ENCODE data around the gene IGFBP7. TPM values are rescaled to one million over a fixed set of nuclear protein-coding genes. Genes with fewer than 3 reads are reported as not detected.
A peak's percentile ranks its signal among the peaks of the same experiment; 100 is the strongest.

The IGFBP7 gene
- total and polyA plus RNA-seq, 4 donors = 60.5 to 216 (median 205) TPM

DNA sequence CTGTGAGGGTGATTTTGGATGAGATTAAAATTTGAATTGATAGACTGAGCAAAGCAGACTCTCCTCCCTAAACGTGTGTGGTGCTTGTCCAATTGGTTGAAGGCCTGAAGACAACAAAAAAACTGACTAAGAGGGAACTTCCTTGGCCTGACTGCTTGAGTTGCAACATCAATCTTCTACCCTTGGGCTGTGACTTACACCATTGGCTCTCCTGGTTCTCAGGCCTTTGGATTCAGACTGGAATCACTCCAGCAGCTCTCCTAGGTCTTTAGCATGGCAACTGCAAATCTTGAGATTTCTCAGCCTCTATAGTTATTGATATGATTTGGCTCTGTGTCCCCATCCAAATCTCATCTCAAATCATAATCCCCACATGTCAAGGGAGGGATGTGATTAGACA is 49.7 kb upstream of the IGFBP7 start:
- Histone ChIP-seq H3K4me1 (ENCODE audit: control insufficient read depth in 4 of 4, insufficient read depth in 4 of 4, low read length in 3 of 4) (peaks cover 0 to 11% (median 6%) of the 10 kb centered on the region in 4 donors), H3K27me3 (ENCODE audit: control insufficient read depth in 4 of 4, insufficient read depth in 4 of 4, low read length in 3 of 4) (no peaks in the 10 kb centered on the region), H3K4me3 (ENCODE audit: low read depth in 1 of 3, low read length in 3 of 3) (no peak overlapping the region), H3K36me3 (ENCODE audit: control insufficient read depth in 4 of 4, insufficient read depth in 3 of 4, low read depth in 1 of 4, low read length in 3 of 4) (no peaks in the 10 kb centered on the region), H3K27ac (ENCODE audit: low read depth in 1 of 2, low read length in 2 of 2) (no peak overlapping the region), H3K9me3 (ENCODE audit: control insufficient read depth in 4 of 4, low read length in 3 of 4) (no peaks in the 10 kb centered on the region), H3K9ac (ENCODE audit: low read depth in 1 of 2, low read length in 2 of 2) (no peak overlapping the region)
- 57% methylated on average over 1 of the region's 1 CpG for WGBS
- no peak for TF ChIP-seq NR2F2 (IDR thresholded peaks at IDR 0.05)
- TF ChIP-seq, protein P1, sequence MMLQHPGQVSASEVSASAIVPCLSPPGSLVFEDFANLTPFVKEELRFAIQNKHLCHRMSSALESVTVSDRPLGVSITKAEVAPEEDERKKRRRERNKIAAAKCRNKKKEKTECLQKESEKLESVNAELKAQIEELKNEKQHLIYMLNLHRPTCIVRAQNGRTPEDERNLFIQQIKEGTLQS (IDR thresholded peaks at IDR 0.05) = no peak
- no peak for DNase-seq (ENCODE audit: low spot score)

DNA sequence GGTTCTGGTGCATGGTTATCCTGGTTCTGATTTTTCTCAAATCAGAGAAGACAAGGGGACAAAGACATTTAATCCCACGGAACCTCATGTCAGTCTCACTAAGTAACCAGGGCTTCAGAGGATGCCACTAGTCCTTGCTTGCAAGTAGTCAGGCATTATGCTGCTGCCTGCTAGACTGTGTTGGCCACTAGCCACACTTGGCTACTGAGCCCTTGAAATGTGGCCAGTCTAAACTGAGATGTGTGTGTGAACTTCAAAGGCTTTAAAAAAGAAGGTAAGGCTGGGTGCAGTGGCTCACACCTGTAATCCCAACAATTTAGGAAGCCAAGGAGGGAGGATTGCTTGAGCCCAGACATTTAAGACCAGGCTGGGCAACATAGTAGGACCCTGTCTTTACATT is 48.6 kb upstream of the IGFBP7 start:
- Histone ChIP-seq H3K4me1 (ENCODE audit: control insufficient read depth in 4 of 4, insufficient read depth in 4 of 4, low read length in 3 of 4) (peaks cover 0 to 5% (median 3%) of the 10 kb centered on the region in 4 donors), H3K9ac (ENCODE audit: low read depth in 1 of 2, low read length in 2 of 2) (no peak overlapping the region), H3K27me3 (ENCODE audit: control insufficient read depth in 4 of 4, insufficient read depth in 4 of 4, low read length in 3 of 4) (no peaks in the 10 kb centered on the region), H3K9me3 (ENCODE audit: control insufficient read depth in 4 of 4, low read length in 3 of 4) (no peaks in the 10 kb centered on the region), H3K27ac (ENCODE audit: low read depth in 1 of 2, low read length in 2 of 2) (no peak overlapping the region), H3K4me3 (ENCODE audit: low read depth in 1 of 3, low read length in 3 of 3) (no peak overlapping the region), H3K36me3 (ENCODE audit: control insufficient read depth in 4 of 4, insufficient read depth in 3 of 4, low read depth in 1 of 4, low read length in 3 of 4) (no peaks in the 10 kb centered on the region)
- WGBS = 90% methylated on average over 1 of the region's 1 CpG
- TF ChIP-seq JUND (IDR thresholded peaks at IDR 0.05) (no peak), FOXA1 (IDR thresholded peaks at IDR 0.05) (no peak), GABPA (IDR thresholded peaks at IDR 0.05 in 1 of 2, conservative IDR thresholded peaks at IDR 0.05 in 1 of 2) (no peak), FOXA2 (IDR thresholded peaks at IDR 0.05) (no peak)
- no peak for DNase-seq (ENCODE audit: low spot score)

- DNase-seq (ENCODE audit: low spot score) = no peak
- TF ChIP-seq RXRA (IDR thresholded peaks at IDR 0.05) = no peak
- TF ChIP-seq, protein P2, sequence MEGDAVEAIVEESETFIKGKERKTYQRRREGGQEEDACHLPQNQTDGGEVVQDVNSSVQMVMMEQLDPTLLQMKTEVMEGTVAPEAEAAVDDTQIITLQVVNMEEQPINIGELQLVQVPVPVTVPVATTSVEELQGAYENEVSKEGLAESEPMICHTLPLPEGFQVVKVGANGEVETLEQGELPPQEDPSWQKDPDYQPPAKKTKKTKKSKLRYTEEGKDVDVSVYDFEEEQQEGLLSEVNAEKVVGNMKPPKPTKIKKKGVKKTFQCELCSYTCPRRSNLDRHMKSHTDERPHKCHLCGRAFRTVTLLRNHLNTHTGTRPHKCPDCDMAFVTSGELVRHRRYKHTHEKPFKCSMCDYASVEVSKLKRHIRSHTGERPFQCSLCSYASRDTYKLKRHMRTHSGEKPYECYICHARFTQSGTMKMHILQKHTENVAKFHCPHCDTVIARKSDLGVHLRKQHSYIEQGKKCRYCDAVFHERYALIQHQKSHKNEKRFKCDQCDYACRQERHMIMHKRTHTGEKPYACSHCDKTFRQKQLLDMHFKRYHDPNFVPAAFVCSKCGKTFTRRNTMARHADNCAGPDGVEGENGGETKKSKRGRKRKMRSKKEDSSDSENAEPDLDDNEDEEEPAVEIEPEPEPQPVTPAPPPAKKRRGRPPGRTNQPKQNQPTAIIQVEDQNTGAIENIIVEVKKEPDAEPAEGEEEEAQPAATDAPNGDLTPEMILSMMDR (IDR thresholded peaks at IDR 0.05; ENCODE audit: low read depth, low read length, missing input control) = peak; percentile 3
- TF ChIP-seq, protein P3, sequence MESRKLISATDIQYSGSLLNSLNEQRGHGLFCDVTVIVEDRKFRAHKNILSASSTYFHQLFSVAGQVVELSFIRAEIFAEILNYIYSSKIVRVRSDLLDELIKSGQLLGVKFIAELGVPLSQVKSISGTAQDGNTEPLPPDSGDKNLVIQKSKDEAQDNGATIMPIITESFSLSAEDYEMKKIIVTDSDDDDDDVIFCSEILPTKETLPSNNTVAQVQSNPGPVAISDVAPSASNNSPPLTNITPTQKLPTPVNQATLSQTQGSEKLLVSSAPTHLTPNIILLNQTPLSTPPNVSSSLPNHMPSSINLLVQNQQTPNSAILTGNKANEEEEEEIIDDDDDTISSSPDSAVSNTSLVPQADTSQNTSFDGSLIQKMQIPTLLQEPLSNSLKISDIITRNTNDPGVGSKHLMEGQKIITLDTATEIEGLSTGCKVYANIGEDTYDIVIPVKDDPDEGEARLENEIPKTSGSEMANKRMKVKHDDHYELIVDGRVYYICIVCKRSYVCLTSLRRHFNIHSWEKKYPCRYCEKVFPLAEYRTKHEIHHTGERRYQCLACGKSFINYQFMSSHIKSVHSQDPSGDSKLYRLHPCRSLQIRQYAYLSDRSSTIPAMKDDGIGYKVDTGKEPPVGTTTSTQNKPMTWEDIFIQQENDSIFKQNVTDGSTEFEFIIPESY (IDR thresholded peaks at IDR 0.05) = no peak
- H3K4me3 ChIP-seq (ENCODE audit: low read depth in 1 of 3, low read length in 3 of 3) = no peak overlapping the region
- WGBS = 62% methylated on average over 2 of the region's 2 CpGs
- H3K27ac ChIP-seq (ENCODE audit: low read depth in 1 of 2, low read length in 2 of 2) = no peak overlapping the region
- H3K27me3 ChIP-seq (ENCODE audit: control insufficient read depth in 4 of 4, insufficient read depth in 4 of 4, low read length in 3 of 4) = peaks cover 0 to 3% (median 0%) of the 10 kb centered on the region in 4 donors
- H3K4me1 ChIP-seq (ENCODE audit: control insufficient read depth in 4 of 4, insufficient read depth in 4 of 4, low read length in 3 of 4) = no peaks in the 10 kb centered on the region
- no peak overlapping the region for H3K9ac ChIP-seq (ENCODE audit: low read depth in 1 of 2, low read length in 2 of 2)
- no peaks in the 10 kb centered on the region for H3K36me3 ChIP-seq (ENCODE audit: control insufficient read depth in 4 of 4, insufficient read depth in 3 of 4, low read depth in 1 of 4, low read length in 3 of 4)
- no peaks in the 10 kb centered on the region for H3K9me3 ChIP-seq (ENCODE audit: control insufficient read depth in 4 of 4, low read length in 3 of 4)
Observed at GRCh38 chr4:57158221-57158620, 48.0 kb upstream of the IGFBP7 start.

DNA sequence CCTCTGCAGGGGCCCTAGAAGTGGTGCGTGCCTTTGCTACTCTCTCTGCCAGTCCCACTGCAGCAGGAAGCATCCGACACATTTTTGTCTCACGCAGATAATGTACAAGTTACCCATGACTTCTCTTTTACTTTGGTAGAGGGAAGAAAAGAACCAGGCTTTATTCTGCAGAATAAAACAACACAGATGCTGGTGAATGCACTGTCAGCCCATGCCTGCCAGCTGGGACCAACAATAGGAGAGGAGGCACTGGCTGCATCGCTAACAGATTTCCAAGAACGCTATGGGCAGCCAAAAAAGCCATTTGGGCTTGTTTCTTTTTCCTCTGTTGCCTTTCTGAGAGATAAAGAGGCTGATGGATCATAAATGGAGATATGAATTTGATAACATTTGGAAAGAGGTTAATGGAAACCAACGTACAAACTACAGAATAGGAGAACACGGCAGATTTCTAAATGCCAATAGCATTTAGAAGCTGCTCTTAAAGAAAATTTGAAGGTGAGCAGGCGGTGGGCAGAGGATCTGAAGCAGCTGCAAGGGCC is 47.5 kb upstream of the IGFBP7 start:
- H3K27me3 ChIP-seq (ENCODE audit: control insufficient read depth in 4 of 4, insufficient read depth in 4 of 4, low read length in 3 of 4) = peaks cover 0 to 3% (median 0%) of the 10 kb centered on the region in 4 donors
- no peak for DNase-seq (ENCODE audit: low spot score)
- H3K27ac ChIP-seq (ENCODE audit: low read depth in 1 of 2, low read length in 2 of 2) = no peak overlapping the region
- 85% methylated on average over 8 of the region's 8 CpGs for WGBS
- H3K4me3 ChIP-seq (ENCODE audit: low read depth in 1 of 3, low read length in 3 of 3) = no peak overlapping the region
- H3K4me1 ChIP-seq (ENCODE audit: control insufficient read depth in 4 of 4, insufficient read depth in 4 of 4, low read length in 3 of 4) = no peaks in the 10 kb centered on the region
- no peaks in the 10 kb centered on the region for H3K36me3 ChIP-seq (ENCODE audit: control insufficient read depth in 4 of 4, insufficient read depth in 3 of 4, low read depth in 1 of 4, low read length in 3 of 4)
- H3K9ac ChIP-seq (ENCODE audit: low read depth in 1 of 2, low read length in 2 of 2) = no peak overlapping the region
- H3K9me3 ChIP-seq (ENCODE audit: control insufficient read depth in 4 of 4, low read length in 3 of 4) = no peaks in the 10 kb centered on the region
- TF ChIP-seq MAX (IDR thresholded peaks at IDR 0.05) (no peak), RAD21 (IDR thresholded peaks at IDR 0.05) (no peak), JUND (IDR thresholded peaks at IDR 0.05) (no peak), RXRA (IDR thresholded peaks at IDR 0.05) (no peak), HNF4G (IDR thresholded peaks at IDR 0.05) (no peak), GABPA (IDR thresholded peaks at IDR 0.05 in 1 of 2, conservative IDR thresholded peaks at IDR 0.05 in 1 of 2) (no peak), HNF4A (conservative IDR thresholded peaks at IDR 0.05) (no peak), YY1 (IDR thresholded peaks at IDR 0.05) (no peak), FOXA2 (IDR thresholded peaks at IDR 0.05) (no peak), EGR1 (IDR thresholded peaks at IDR 0.05; ENCODE audit: low read depth in 2 of 2) (no peak), NR2F2 (IDR thresholded peaks at IDR 0.05) (no peak)
- TF ChIP-seq, protein P1 (IDR thresholded peaks at IDR 0.05) = no peak
- TF ChIP-seq, protein P3 (IDR thresholded peaks at IDR 0.05) = no peak

Measured in liver (tissue), 9 donors.